ENCODE measurements around the gene NR2C1. TPM values are rescaled to one million over a fixed set of nuclear protein-coding genes. Genes with fewer than 3 reads are reported as not detected.
A peak's percentile ranks its signal among the peaks of the same experiment; 100 is the strongest.
"Not testable (repeated sequence)": the region's sequence is repeated elsewhere in the genome, so short reads cannot be mapped to it uniquely, and the experiment has no call there.

The NR2C1 gene
- total RNA-seq (2014; rRNA removed; shearing (Covaris generic)) = 16.6 and 37.9 TPM in 2 replicates

DNA sequence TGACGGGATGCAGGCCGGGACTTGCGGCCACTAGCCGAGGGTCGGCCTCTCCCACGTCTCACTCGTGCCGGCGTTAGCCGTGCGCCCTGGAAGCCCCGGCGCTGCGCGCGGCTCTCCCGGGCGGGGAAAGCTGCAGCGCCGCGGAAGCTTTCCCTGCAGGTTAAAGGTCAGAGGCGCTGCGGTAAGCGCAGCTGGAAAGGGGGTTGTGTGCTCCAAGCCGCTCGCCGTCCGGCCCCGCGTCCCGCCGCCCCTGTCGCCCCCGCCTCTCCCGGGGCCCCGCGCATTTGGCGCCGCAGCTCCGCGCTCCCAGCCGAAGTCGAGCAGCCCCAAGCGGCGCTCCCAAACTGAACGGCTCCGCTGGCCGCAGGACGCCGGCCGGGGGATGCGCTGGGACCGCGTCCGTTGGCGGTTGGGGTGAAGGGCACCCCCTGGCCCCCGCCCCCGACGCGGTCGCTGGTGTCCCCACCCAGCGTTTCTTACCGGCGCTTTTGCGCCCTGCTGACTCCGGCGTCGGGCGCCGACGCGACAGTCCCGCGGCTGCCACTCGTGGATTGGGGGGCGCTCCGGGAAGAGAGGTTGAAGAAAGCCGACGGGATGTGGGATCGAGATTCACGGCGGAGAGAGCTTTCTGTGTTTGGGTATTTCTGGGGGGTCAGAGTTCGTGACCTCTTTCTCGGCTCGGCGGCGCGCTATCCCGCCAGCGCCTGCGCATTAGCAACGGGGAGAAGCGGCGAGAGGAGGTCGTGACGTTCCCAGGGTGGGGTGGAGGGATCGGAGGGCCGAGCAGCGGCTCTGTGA, at the start of gene NR2C1:
TSS of gene NR2C1 (minus strand) at position 719 of the 798 bp plus-strand sequence. CDS start 6,234 bp downstream, outside the sequence.
- peak within 1 kb of the TSS; percentile 52 for H3K27ac ChIP-seq
- H3K4me3 ChIP-seq = peak within 1 kb of the TSS; percentile 82
- DNase-seq (ENCODE audit: low read depth in 1 of 2, low spot score in 2 of 2) = peak; percentile 86 to 94
- H3K4me1 ChIP-seq (replicated peaks) = no peaks in the 10 kb centered on the region
- peaks cover 8% of the 10 kb centered on the region for H3K36me3 ChIP-seq
- H3K9me3 ChIP-seq (replicated peaks) = no peaks in the 10 kb centered on the region
- H3K27me3 ChIP-seq (replicated peaks) = no peaks in the 10 kb centered on the region

GRCh38 chr12:95118788-95119179, 45.4 kb upstream of the NR2C1 start:
- Histone ChIP-seq H3K36me3 (peaks cover 4% of the 10 kb centered on the region; the same call in 1 of the 2 replicates), H3K27me3 (replicated peaks) (no peaks in the 10 kb centered on the region), H3K27ac (peak overlapping the region; percentile 37; the same call in 1 of the 2 replicates), H3K4me1 (replicated peaks) (peaks cover 24% of the 10 kb centered on the region), H3K4me3 (no peak overlapping the region), H3K9me3 (replicated peaks) (no peaks in the 10 kb centered on the region)
- DNase-seq (ENCODE audit: low read depth in 1 of 2, low spot score in 2 of 2) = no peak

GRCh38 chr12:95118138-95118787, 44.8 kb upstream of the NR2C1 start:
- Histone ChIP-seq H3K9me3 (replicated peaks) (no peaks in the 10 kb centered on the region), H3K27me3 (replicated peaks) (no peaks in the 10 kb centered on the region), H3K27ac (peak overlapping the region; percentile 37; the same call in 1 of the 2 replicates), H3K4me1 (replicated peaks) (peaks cover 24% of the 10 kb centered on the region), H3K36me3 (peaks cover 4% of the 10 kb centered on the region; the same call in 1 of the 2 replicates), H3K4me3 (no peak overlapping the region)
- DNase-seq (ENCODE audit: low read depth in 1 of 2, low spot score in 2 of 2) = peak in 1 of 2 experiments; percentile 42

DNA sequence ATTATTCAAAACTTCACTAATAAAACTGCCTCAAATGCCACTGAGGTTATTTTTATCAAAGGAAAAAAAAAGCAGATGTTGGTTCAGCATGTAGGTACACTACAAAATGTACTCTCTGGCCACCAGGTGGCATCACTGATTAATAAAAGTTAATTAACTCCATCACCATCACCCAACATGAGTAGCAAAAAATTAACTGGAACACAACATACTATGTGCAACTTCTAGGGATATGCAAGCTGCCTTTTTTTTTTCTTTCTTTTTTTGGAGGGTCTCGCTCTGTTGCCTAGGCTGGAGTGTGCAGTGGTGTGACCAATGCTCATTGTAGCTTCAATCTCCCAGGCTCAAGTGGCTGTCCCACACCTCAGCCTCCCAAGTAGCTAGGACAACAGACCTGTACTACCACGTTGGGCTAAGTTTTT, 43.8 kb upstream of the NR2C1 start:
- Histone ChIP-seq H3K27ac (no peak overlapping the region), H3K4me3 (no peak overlapping the region), H3K36me3 (peaks cover 10% of the 10 kb centered on the region), H3K9me3 (replicated peaks) (no peaks in the 10 kb centered on the region), H3K27me3 (replicated peaks) (no peaks in the 10 kb centered on the region), H3K4me1 (replicated peaks) (peaks cover 24% of the 10 kb centered on the region)
- peak; percentile 55 to 64 for DNase-seq (ENCODE audit: low read depth in 1 of 2, low spot score in 2 of 2)

DNA sequence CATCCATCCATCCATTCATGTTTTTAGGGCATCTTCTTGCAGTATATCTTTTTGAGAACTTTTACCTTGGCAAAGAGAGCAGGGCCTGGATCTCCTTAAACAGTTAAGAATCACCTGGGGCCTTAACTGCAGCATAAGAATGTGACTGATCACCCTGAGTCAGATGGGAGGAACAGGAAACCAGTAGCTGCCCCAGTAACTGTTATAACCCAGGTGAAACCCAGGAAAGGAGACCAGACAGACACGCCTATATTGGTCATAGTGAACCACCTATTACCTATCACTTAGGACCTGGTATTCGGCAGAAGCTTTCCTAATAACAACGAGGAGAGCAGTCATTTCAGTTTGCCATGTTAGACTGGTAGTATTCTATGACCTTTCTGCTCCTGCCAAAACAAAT, 43.4 kb upstream of the NR2C1 start:
- peaks cover 10% of the 10 kb centered on the region for H3K36me3 ChIP-seq
- DNase-seq (ENCODE audit: low read depth in 1 of 2, low spot score in 2 of 2) = no peak
- H3K4me3 ChIP-seq = no peak overlapping the region
- H3K27ac ChIP-seq = no peak overlapping the region
- H3K4me1 ChIP-seq (replicated peaks) = peaks cover 24% of the 10 kb centered on the region
- no peaks in the 10 kb centered on the region for H3K9me3 ChIP-seq (replicated peaks)
- H3K27me3 ChIP-seq (replicated peaks) = no peaks in the 10 kb centered on the region

GRCh38 chr12:95116341-95116740, 42.9 kb upstream of the NR2C1 start:
- no peak overlapping the region for H3K4me3 ChIP-seq
- H3K4me1 ChIP-seq (replicated peaks) = peaks cover 24% of the 10 kb centered on the region
- no peaks in the 10 kb centered on the region for H3K9me3 ChIP-seq (replicated peaks)
- H3K27ac ChIP-seq = no peak overlapping the region
- no peak for DNase-seq (ENCODE audit: low read depth in 1 of 2, low spot score in 2 of 2)
- no peaks in the 10 kb centered on the region for H3K27me3 ChIP-seq (replicated peaks)
- peaks cover 10% of the 10 kb centered on the region for H3K36me3 ChIP-seq

- Histone ChIP-seq H3K4me3 (no peak overlapping the region), H3K4me1 (replicated peaks) (peaks cover 24% of the 10 kb centered on the region), H3K9me3 (replicated peaks) (no peaks in the 10 kb centered on the region), H3K36me3 (peaks cover 10% of the 10 kb centered on the region), H3K27me3 (replicated peaks) (no peaks in the 10 kb centered on the region), H3K27ac (no peak overlapping the region)
- DNase-seq (ENCODE audit: low read depth in 1 of 2, low spot score in 2 of 2) = no peak
Measured at GRCh38 chr12:95115641-95116040, 42.2 kb upstream of the NR2C1 start.

DNA sequence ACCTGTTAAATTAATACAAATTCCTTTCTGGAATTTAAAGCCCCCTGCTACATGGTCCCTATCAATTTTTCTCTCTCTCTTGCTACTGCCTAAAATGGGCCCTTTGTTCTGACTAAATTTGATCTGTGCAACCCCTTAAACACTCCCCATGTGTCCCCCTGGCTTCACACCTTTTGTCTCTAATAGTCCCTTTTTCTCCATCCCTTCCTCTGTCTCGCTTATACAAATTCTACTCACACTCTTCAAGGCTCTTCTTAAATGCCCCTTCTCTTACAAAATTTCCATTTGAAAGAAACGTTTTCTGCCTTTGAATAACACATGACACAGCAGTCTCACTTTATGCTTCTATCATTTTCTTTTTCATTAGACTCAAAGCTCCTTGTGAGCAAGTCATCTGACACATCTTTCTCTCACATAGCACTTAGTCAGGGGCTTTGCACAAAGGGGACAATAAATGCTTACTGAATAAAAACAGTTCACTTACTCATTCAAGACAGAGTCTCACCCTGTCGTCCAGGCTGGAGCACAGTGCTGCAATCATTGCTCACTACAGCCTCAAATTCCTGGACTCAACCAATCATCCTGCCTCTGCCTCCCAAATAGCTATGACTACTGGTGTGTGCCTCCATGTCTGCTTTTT, 41.5 kb upstream of the NR2C1 start:
- H3K4me3 ChIP-seq = no peak overlapping the region
- peaks cover 24% of the 10 kb centered on the region for H3K4me1 ChIP-seq (replicated peaks)
- H3K27ac ChIP-seq = no peak overlapping the region
- peaks cover 10% of the 10 kb centered on the region for H3K36me3 ChIP-seq
- no peak for DNase-seq (ENCODE audit: low read depth in 1 of 2, low spot score in 2 of 2)
- H3K27me3 ChIP-seq (replicated peaks) = no peaks in the 10 kb centered on the region
- H3K9me3 ChIP-seq (replicated peaks) = no peaks in the 10 kb centered on the region

GRCh38 chr12:95107362-95107761, 33.9 kb upstream of the NR2C1 start:
- H3K27ac ChIP-seq = no peak overlapping the region
- peaks cover 16% of the 10 kb centered on the region for H3K4me1 ChIP-seq (replicated peaks)
- H3K9me3 ChIP-seq (replicated peaks) = no peaks in the 10 kb centered on the region
- no peaks in the 10 kb centered on the region for H3K27me3 ChIP-seq (replicated peaks)
- H3K4me3 ChIP-seq = no peak overlapping the region
- H3K36me3 ChIP-seq = peaks cover 28% of the 10 kb centered on the region
- no peak for DNase-seq (ENCODE audit: low read depth in 1 of 2, low spot score in 2 of 2)

DNA sequence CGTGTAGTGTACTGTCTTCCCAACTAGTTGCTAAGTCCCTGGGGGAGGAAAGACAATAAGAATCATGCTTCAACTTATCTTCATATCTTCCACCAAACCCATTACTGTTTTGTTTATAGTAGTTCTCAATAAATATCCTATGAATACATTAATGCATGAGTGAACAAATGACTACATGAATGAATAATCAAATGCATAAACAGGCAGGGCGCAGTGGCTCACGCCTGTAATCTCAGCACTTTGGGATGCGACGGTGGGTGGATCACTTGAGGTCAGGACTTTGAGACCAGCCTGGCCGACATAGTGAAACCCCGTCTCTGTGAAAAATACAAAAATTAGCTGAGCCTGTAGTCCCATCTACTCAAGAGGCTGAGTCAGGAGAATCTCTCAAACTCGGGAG, 32.1 kb upstream of the NR2C1 start:
- H3K4me1 ChIP-seq (replicated peaks) = peaks cover 17% of the 10 kb centered on the region

DNA sequence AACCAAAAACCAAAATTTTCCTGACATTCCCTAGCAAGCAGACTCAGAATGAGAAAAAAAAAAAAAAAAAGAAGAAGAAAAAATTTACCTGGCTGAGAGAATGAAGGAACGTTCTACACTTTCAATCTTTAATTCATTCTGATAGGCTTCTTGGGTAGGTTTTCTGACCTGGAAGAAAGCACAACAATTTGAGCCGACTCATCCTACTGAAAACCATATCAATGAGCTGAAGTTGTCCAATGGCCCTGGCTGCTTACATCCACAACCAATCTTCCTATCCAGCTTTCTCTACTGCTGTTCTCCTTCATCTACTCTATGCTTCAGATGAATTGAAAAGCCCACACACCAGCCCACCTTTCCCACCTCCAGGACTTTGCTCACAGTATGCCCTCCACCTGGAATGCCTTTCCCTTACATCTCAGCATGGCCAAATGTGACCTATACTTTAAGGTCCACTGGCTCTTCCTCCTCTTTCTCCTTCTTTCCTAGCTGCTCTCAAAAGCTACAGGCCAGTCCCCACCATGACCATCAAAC, 31.6 kb upstream of the NR2C1 start:
- Histone ChIP-seq H3K4me3 (no peak overlapping the region), H3K27ac (no peak overlapping the region)

More for the DNA sequence above, 32.1 kb upstream of the NR2C1 start:
- no peak for DNase-seq (ENCODE audit: low read depth in 1 of 2, low spot score in 2 of 2)
- H3K27ac ChIP-seq = no peak overlapping the region
- peaks cover 28% of the 10 kb centered on the region for H3K36me3 ChIP-seq
- no peak overlapping the region for H3K4me3 ChIP-seq
- no peaks in the 10 kb centered on the region for H3K9me3 ChIP-seq (replicated peaks)
- no peaks in the 10 kb centered on the region for H3K27me3 ChIP-seq (replicated peaks)

DNA sequence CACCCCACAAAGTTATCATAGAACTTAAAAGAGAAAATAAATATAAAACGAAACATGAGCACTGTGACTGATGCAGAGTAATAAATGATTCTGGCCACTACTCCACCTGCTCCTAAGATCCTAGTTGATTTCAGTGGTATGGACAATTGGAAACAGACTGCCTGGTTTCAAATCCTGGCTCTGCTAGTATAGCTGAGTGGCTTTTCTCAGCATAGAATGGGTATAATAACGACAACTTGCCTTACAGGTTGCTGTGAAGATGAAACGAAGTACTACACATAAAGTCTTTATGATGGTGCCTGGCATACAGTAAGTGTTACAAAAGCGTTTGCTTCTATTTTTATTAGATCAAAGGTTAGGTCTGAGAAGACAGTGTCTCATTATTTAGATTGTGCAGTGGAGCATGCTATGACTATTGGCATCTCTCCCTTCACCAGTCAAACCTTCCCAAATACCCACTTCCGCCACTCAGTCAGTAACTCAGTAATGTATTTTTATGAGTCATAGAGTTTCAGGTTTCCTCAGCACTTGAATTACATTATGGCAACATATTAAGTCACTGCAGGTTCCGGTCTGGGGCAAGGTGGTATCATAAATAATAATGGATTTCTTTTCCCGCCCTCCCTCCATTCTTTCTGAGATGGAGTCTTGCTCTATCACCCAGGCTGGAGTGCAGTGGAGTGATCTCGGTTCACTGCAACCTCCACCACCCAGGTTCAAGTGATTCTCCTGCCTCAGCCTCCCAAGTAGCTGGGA, 29.7 kb upstream of the NR2C1 start:
- Histone ChIP-seq H3K9me3 (replicated peaks) (no peaks in the 10 kb centered on the region), H3K36me3 (peaks cover 25% of the 10 kb centered on the region), H3K27ac (peak overlapping the region; percentile 26), H3K4me1 (replicated peaks) (peaks cover 25% of the 10 kb centered on the region), H3K4me3 (no peak overlapping the region), H3K27me3 (replicated peaks) (no peaks in the 10 kb centered on the region)
- DNase-seq (ENCODE audit: low read depth in 1 of 2, low spot score in 2 of 2) = peak; percentile 59 to 75

More for the DNA sequence above, 31.6 kb upstream of the NR2C1 start:
- H3K9me3 ChIP-seq (replicated peaks) = no peaks in the 10 kb centered on the region
- no peak for DNase-seq (ENCODE audit: low read depth in 1 of 2, low spot score in 2 of 2)
- peaks cover 28% of the 10 kb centered on the region for H3K36me3 ChIP-seq
- peaks cover 17% of the 10 kb centered on the region for H3K4me1 ChIP-seq (replicated peaks)
- H3K27me3 ChIP-seq (replicated peaks) = no peaks in the 10 kb centered on the region

DNA sequence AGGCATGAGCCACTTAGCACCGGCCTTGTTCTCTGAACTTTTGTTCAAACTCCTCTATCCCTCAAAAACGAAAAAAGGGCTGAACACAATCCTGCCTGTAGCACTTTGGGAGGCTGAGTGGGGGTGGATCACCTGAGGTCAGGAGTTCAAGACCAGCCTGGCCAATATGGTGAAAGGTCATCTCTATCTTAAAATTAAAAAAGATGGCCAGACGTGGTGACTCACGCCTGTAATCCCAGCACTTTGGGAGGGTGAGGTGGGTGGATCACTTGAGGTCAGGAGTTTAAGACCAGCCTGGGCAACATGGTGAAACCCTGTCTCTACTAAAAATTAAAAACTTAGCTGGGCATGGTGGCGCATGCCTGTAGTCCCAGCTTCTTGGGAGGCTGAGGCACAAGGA, 28.5 kb upstream of the NR2C1 start:
- H3K4me3 ChIP-seq; DNase-seq (ENCODE audit: low read depth in 1 of 2, low spot score in 2 of 2); H3K9me3 ChIP-seq (replicated peaks); H3K27me3 ChIP-seq (replicated peaks); H3K27ac ChIP-seq: not testable (repeated sequence)
- Histone ChIP-seq H3K4me1 (replicated peaks) (peaks cover 36% of the 10 kb centered on the region), H3K36me3 (peaks cover 20% of the 10 kb centered on the region; the same call in 1 of the 2 replicates)
